Right kidney (tissue), 9 donors: ENCODE measurements around the gene NPY4R.
"Not testable (repeated sequence)": the region's sequence is repeated elsewhere in the genome, so short reads cannot be mapped to it uniquely, and the experiment has no call there.

Source experiments
- DNase-seq: peaks from one replicate; pipeline ENCODE4 v3.0.0-alpha.2; 2016
- long read RNA-seq, 8 donors: transcript quantifications; one replicate each; lab custom pipeline, GENCODE V29; 2026

NPY4R gene
- long read RNA-seq, donor 1, result 0 reads
- long read RNA-seq, donor 2, result 0 reads
- long read RNA-seq, donor 3, result 0 reads
- long read RNA-seq, donor 4, result 0 reads
- long read RNA-seq, donor 5, result 0 reads
- long read RNA-seq, donor 6, result 0 reads
- long read RNA-seq, donor 7, result 0 reads
- long read RNA-seq, donor 8, result 0 reads

DNA sequence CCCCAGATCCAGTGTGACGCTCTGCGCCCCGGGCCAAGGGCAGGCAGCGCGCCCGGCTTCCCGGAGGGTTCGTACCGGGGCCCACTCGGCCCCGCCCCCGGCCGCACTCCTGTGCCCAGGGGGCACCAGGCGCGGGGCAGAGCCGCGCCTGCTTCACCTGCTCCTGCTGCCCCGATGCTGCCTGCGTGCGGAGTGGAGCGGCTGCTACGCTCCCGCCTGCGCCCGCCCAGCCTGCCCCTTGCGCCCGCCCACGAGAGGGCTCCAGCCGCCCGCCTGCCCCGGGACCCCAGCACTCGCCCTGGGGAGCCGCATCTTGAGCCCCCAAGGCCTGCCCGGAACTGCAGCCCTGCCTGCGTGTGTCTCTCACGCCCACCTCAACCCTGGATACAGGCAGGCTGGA lies at the start of gene NPY4R:
TSS of gene NPY4R (minus strand) at position 194 of the 400 bp plus-strand sequence. CDS start 3,323 bp downstream, outside the sequence.
- DNase-seq, result not testable (repeated sequence)

- no peak for DNase-seq
Measured at GRCh38 chr10:46515366-46515765, 49.6 kb upstream of the NPY4R start.

- no peak for DNase-seq
Measured at GRCh38 chr10:46514899-46515298, 49.1 kb upstream of the NPY4R start.

DNA sequence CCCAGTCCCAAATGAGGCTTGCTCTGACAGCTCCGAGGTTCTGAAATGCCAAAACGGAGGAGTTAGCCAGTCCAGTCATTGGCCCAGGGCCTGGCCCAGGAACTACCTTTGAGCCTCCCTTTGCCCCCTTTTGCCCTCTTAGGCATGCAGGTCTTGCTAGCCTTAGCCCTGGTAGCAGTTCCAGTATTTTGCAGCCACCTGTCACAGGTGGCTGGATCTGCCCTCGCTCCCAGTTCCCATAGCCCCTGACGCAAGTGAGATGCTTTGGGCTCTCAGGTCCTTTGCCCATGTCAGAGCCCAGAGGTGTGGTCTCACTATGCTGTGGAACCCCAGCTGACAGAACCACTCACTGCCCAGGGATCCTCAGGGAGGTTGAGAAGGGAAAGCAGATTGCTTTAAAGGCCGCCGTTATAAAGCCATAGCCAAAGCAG lies 48.7 kb upstream of the NPY4R start:
- no peak for DNase-seq

- not testable (repeated sequence) for DNase-seq
Measured at GRCh38 chr10:46513333-46513732, 47.6 kb upstream of the NPY4R start.

DNA sequence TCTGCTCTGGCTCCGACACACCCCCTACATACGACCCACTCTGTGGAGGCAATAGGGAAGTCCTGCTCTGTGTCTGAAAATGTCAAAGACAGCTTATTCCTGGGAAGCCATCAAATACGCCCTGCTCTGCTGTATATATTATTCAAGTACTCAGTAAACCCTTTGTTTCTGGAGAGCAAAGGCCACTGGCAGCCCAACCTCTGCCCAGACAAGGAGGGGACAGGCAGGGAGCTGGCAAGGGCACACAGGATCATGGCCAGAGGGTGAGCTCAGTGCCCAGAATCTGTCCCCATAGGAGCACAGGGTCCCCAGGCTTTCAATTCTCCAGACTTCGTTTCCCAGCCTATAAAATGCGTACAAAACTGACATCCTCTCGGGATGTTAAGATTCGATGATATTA lies 47.0 kb upstream of the NPY4R start:
- DNase-seq, result not testable (repeated sequence)

- not testable (repeated sequence) for DNase-seq
Measured at GRCh38 chr10:46512002-46512401, 46.2 kb upstream of the NPY4R start.

DNA sequence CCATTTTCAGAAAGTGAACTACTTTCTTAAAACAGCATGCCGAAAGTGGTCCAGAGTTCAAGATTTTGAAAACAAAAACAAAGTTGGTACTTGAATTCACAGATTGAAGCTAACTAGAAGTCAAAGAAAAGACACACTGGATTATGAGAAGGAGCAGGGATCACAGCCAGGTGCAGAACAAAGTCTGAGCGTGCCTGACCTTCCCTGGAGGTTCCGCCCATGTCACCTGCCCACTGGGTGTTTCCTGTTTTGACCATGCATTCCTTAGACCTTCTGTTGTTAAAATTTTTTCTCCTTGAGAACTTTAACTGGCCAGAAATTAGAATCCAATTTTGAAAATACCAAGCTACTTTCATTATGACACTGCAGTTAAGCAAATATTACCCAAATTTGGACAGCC lies 34.2 kb upstream of the NPY4R start:
- not testable (repeated sequence) for DNase-seq

- not testable (repeated sequence) for DNase-seq
Measured at GRCh38 chr10:46498985-46499703, 33.4 kb upstream of the NPY4R start.

DNA sequence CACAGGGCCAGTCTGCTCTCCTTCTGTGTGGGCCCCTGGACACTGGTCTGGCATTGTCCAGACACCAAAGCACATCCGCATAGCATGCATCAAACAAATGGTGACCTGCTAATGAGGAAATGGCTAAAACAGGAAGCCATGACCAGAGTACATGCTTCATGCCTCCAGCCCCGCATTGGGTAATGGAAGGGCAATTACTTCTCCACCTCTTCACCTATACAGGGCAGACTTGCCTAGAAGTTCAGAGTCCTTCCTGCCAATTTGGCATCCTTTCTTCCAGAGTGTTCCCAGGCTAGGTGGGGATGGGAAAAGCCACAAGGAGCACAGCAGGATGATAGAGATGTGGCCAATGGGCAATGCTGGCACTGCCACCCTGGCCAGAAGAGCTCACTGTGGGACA lies 32.1 kb upstream of the NPY4R start:
- DNase-seq, result not testable (repeated sequence)

GRCh38 chr10:46497401-46497800 lies 31.6 kb upstream of the NPY4R start:
- DNase-seq, result not testable (repeated sequence)

- DNase-seq, result not testable (repeated sequence)
Measured at GRCh38 chr10:46491364-46492114, 25.8 kb upstream of the NPY4R start.

DNA sequence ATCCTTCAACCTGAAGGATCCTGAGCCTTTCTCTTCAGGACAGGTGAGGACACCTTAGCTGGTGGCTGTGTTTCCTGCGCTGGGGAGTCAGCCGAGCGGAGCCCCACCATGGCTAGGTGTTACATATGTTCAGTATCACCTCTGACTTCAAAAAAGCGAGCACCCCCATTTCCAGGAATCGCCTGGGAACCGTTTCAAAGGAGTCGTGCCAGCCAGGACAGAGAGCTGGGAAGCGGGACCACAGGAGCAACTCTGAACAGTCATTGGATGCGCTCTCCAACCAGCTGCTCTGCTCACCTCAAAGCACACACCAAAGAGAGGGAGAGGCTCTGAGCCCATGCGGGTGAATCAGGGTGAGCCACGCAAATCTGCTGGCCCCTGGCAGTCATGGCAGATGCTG lies 24.5 kb upstream of the NPY4R start:
- not testable (repeated sequence) for DNase-seq

- DNase-seq, result not testable (repeated sequence)
Measured at GRCh38 chr10:46486459-46486858, 20.7 kb upstream of the NPY4R start.

- not testable (repeated sequence) for DNase-seq
Measured at GRCh38 chr10:46474746-46475320, 9.1 kb upstream of the NPY4R start.

- not testable (repeated sequence) for DNase-seq
Measured at GRCh38 chr10:46473758-46474157, 8.0 kb upstream of the NPY4R start.

- DNase-seq, result not testable (repeated sequence)
Measured at GRCh38 chr10:46470134-46470533, 4.4 kb upstream of the NPY4R start.

GRCh38 chr10:46468119-46468809 lies 2.5 kb upstream of the NPY4R start:
- not testable (repeated sequence) for DNase-seq

DNA sequence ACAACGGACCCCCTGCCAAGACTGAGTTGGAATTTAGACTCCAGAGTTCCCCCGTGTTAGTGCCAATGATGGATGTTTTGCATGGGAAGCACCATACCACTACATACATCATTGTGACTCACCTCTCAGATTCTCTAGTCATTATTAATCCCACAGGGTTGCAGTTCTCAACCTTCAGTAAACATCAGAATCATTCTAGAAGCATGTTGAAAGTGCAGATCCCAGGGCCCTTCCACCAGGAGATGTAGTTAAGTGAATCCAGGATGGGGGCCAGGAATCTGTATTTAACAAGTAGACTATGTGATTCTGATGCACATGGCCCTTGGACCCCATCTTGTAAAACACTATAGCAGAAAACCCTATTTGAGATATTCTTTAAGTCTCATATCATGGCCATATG lies 2.1 kb downstream of the NPY4R start:
- not testable (repeated sequence) for DNase-seq

DNA sequence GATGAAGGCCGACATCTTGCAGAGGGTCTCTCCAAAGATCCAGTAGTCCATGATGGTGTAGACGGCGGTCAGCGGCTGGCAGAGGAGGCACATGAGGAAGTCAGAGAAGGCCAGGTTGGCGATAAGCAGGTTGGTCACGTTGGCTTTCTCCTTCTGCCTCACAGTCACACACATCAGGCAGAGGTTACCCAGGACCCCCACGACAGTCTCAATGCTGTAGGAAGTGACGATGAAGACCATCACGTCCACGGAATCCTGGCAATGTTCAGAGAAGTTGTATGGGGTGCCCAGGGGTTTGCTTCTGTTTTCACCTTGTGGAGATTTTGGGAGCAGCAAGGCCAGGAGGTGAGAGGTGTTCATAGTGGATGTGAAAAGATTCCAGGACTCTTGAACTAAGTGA lies 3.5 kb downstream of the NPY4R start:
- DNase-seq, result not testable (repeated sequence)

- DNase-seq, result not testable (repeated sequence)
Measured at GRCh38 chr10:46459579-46459978, 6.2 kb downstream of the NPY4R start.

DNA sequence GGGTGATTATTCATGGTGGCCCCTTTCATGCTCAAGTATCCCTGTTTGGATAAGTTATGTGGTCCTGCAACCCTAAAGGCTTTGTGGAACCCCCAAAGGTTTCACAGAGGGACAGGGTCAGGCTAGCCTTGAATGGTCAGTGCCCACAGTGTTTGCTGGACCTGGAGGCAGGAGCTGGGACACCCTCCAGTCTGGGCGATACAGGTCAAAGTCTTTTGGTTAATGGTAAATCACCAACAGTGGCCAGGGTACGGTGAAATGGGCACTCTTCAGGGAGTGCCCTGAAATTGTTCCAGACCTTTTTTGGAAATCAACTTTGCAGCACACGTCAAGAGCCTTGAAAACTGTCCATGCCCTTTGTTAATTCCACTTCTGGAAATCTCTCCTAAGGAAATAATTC lies 8.7 kb downstream of the NPY4R start:
- not testable (repeated sequence) for DNase-seq
